ENCODE data around the gene KCTD17. TPM values are rescaled to one million over a fixed set of nuclear protein-coding genes. Genes with fewer than 3 reads are reported as not detected.

Gene KCTD17
- total and polyA plus RNA-seq, 2 of the 13 experiments (the other 11 are each of a cell fraction or from before 2014, with no cell fraction given) = 5.3 to 11.7 TPM

DNA sequence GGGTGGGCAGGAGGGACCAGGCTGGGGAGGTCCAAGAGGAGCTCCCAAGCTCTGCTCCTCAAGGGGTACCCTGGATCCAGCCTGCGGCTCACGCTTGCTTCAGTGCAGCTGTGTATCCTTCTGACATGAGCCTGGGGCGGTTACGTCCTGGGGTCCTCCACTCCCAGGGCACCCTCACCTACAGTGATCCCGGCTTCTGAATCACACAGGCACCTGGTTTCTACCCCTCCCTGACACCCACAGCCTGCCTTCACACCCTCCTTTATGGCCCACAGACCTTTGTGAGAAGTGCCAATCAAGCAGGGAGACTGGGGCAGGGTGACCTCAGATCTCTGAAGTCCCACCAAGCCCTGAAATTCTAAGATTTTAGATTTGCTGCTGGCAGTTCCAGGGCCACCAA lies 30.5 kb upstream of the KCTD17 start (continued):
- TF ChIP-seq, protein P1, sequence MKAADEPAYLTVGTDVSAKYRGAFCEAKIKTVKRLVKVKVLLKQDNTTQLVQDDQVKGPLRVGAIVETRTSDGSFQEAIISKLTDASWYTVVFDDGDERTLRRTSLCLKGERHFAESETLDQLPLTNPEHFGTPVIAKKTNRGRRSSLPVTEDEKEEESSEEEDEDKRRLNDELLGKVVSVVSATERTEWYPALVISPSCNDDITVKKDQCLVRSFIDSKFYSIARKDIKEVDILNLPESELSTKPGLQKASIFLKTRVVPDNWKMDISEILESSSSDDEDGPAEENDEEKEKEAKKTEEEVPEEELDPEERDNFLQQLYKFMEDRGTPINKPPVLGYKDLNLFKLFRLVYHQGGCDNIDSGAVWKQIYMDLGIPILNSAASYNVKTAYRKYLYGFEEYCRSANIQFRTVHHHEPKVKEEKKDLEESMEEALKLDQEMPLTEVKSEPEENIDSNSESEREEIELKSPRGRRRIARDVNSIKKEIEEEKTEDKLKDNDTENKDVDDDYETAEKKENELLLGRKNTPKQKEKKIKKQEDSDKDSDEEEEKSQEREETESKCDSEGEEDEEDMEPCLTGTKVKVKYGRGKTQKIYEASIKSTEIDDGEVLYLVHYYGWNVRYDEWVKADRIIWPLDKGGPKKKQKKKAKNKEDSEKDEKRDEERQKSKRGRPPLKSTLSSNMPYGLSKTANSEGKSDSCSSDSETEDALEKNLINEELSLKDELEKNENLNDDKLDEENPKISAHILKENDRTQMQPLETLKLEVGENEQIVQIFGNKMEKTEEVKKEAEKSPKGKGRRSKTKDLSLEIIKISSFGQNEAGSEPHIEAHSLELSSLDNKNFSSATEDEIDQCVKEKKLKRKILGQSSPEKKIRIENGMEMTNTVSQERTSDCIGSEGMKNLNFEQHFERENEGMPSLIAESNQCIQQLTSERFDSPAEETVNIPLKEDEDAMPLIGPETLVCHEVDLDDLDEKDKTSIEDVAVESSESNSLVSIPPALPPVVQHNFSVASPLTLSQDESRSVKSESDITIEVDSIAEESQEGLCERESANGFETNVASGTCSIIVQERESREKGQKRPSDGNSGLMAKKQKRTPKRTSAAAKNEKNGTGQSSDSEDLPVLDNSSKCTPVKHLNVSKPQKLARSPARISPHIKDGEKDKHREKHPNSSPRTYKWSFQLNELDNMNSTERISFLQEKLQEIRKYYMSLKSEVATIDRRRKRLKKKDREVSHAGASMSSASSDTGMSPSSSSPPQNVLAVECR (CRISPR knock-in tag; IDR thresholded peaks at IDR 0.05; ENCODE audit: borderline replicate concordance) = no peak
- TF ChIP-seq ADNP (CRISPR knock-in tag; IDR thresholded peaks at IDR 0.05) (no peak), NCOR1 (IDR thresholded peaks at IDR 0.05; ENCODE audit: borderline replicate concordance, low read length) (no peak), KLF12 (CRISPR knock-in tag; IDR thresholded peaks at IDR 0.05; ENCODE audit: borderline replicate concordance) (no peak), REXO4 (CRISPR knock-in tag; IDR thresholded peaks at IDR 0.05; ENCODE audit: borderline replicate concordance) (no peak), ZNF549 (CRISPR knock-in tag; IDR thresholded peaks at IDR 0.05) (no peak), ZNF460 (CRISPR knock-in tag; IDR thresholded peaks at IDR 0.05; ENCODE audit: borderline replicate concordance) (no peak), ZNF33A (CRISPR knock-in tag; IDR thresholded peaks at IDR 0.05; ENCODE audit: borderline replicate concordance) (no peak)
